HG02943 (cell line): ENCODE data around the gene ANKRD39.

Source experiments
- ATAC-seq: cut with Tn5 transposase; IDR thresholded peaks from one replicate; pipeline ENCODE4 v1.9.1; 2021; ENCODE audit warnings: mild to moderate bottlenecking, low read depth, moderate library complexity; ENCODE audit not compliant: unreplicated experiment

The ANKRD39 gene

GRCh38 chr2:96888072-96889011 lies 30.5 kb upstream of the ANKRD39 start:
- no peak for ATAC-seq

- ATAC-seq: no peak
Observed at GRCh38 chr2:96887493-96888012, 29.7 kb upstream of the ANKRD39 start.

DNA sequence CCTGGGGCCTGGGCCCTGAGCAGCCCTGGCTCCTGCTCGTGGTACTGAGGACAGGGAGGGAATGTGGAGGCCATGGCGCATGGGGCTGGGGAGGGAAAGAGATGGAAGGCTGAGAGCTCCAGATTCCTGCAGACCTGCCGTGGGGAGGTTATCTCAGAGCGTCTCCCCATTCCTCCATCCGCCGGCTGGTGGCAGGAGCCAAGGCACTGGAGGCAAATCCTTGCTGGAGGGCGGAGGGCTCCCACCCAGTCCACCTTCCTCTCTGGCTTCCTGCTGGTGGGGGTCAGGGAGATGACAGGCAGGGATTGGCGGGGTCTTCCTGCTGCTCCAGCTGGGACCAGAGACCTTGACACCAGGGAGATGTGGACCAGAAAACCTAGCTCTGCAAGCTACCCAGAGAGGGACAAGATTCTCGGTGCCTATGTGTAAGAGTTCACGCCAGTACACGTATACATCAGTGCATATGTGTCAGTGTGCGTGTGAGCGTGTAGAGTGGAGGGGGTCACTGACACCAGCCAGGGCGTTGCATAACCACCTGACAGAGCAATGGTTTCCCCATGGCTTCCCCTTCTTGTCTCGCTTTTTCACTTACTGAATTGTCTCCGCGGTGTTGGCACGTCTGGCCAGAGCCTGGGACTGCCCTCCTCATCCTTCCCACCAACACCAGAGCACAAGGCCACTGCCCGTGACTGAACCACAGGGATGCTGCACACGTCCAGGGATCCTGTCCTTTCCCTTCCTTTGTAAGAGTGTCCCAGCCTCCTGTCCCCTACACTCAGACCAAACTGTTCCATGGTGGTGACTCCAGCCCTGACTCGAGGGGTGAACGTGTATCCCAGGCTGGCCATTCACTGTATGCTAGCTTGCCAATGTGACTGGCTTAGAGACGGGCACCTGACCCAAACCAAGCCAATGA lies 27.9 kb upstream of the ANKRD39 start:
- no peak for ATAC-seq

- no peak for ATAC-seq
Observed at GRCh38 chr2:96884299-96885094, 26.7 kb upstream of the ANKRD39 start.

DNA sequence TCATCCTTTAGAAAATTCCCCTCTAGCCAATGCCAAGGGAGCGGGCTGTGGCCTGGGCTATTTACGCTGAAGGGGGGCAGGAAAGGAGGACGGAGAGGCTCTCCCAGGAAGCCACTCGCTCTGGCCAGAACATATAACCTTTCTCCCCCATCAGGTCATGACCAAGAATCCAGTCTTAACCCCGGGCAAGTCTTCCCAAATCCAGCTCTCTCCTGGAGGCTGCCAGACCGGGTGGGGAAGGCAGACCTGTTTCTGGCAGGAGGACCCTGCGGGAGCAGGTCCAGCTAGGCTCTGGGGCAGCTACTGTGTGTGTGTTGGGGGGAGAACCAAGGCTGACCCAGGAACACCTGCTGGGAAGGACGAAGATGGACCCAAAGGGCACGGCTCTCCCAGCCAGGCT lies 25.5 kb upstream of the ANKRD39 start:
- no peak for ATAC-seq

DNA sequence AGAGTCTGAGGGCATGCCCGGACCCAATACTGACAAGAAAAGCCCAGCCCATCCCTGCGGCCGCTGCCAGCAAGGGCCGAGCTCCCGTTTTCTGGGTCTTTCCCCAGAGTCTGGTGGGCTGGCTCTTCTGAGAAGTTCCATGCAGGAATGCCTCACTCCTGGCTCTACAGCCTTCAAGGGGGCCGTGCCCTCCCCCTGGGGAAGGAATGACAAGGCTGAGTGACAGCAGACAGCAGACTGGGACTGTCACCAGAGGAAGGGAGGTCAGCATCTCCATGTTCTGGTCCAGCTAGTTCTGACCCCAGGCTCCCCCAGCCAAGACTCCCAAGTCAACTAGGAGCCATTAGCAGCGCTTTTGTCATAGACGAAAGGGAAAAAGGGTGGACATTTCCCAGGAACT lies 25.1 kb upstream of the ANKRD39 start:
- no peak for ATAC-seq

GRCh38 chr2:96882230-96882629 lies 24.4 kb upstream of the ANKRD39 start:
- ATAC-seq: no peak

DNA sequence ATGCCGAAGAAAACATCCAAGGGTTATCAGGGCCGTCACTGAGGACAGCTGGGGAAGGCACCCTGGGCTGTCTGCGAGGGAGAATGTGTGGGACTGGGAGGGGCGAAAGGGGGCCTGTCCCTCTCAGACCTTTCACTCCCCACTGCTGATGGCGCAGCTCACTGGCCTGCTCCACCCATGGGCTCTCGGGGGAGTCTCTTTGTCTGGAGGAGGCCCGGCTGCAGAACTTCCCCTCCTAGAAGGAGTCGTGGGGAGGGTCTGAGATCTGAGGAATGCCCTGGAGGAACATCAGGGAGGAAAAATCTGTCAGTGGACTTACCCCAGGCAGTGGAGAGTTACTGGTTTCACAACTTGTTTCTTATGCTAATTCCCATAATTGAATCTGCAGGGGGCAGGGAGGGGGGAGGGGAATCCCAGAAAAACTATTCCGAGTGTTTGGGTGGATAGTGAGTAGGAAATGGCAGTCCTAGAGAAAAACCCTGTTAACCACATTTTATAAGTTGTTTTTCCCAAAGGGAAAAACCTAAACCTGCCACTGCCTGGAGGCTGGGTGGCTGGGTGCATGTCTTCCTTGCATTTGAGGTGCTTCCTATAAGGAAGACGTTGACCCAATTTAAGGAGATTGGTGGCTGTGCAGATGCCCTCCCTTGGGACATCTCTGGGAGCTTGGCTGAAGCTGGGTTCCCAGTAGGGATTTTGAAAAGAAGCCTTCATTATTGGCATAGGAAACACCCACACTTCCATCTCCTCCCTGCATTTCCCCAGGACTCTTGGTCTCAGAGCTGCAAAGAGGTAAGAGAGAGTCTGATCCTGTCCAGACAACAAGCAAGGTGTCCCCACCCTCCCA lies 23.8 kb upstream of the ANKRD39 start:
- ATAC-seq: no peak

DNA sequence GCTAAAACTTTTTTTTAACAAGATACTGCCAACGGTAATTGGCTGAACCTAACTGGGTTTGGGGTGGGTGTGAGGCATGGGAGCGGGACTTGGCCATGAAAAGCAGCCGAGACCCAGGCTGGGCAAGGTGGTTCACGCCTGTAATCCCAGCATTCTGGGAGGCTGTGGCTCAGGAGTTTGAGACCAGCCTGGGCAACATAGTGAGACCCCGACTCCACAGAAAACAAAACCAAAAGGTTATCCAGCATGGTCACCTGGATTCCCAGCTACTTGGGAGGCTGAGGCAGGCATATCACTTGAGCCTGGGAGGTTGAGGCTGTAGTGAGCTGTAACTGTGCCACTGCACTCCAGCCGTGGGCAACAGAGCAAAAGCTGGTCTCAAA lies 23.1 kb upstream of the ANKRD39 start:
- ATAC-seq: no peak

DNA sequence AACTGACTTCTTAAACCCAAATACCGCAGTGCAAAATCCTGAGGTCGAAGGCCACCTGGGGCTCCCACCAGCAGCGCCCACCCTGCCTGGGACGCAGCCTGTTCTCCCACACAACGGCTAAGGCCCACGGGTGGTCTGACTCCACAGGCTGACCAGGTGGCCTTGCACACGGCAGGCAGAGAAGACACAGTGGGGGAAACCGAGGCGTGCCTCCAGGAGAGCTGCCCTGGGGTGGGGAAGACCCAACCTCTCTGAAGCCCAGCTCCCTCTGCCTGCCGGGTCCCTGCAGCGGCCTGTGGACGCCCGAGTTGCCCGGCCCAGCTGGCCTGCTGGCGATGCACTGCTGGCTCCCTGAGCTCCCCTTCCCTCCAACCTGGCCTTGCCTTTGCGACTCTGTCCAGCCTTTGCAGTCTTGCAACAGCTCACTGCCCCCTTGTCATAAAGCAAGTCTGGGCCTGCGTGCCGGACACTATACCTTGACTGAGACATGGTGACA lies 21.8 kb upstream of the ANKRD39 start:
- ATAC-seq: no peak

DNA sequence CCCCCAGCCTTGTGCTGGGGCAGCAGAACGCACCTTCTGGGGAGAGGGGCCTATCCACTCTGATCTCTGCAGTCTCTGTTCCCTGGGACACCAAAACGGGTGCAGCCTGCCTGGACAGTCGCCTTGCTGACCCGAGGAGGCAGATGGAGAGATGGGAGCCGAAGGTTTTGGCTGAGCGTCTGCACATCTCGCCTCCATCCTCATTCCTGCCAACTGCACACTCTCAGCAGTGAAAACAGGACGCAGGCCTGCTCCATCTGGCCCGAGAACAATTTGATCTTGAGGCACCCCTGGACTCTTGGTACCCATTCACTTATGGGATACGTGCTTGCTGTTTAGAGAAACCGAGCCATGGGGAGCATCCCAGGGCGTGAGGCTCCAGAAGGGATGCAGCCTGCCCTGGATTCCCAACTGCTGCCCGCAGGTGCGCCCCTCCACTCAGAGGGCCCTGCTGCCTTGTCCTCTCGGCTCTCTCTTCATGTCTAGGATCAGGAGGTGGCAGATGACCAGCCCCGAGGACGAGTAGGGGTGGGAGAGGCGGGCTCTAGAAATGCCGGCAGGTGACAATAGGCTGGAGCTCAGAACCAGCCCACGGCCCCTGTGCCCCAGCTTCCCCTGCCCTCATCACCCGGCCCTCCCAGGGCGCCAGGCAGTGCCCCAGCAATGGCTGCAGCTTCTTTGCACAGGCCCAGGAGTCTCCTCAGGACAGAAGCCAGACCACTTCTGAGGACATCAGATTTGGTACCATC lies 21.2 kb upstream of the ANKRD39 start:
- ATAC-seq: no peak

- no peak for ATAC-seq
Observed at GRCh38 chr2:96878171-96878570, 20.4 kb upstream of the ANKRD39 start.

GRCh38 chr2:96877631-96878092 lies 19.8 kb upstream of the ANKRD39 start:
- no peak for ATAC-seq

GRCh38 chr2:96877042-96877451 lies 19.2 kb upstream of the ANKRD39 start:
- ATAC-seq: no peak

GRCh38 chr2:96876269-96877041 lies 18.6 kb upstream of the ANKRD39 start:
- ATAC-seq: no peak

- no peak for ATAC-seq
Observed at GRCh38 chr2:96875498-96876268, 17.9 kb upstream of the ANKRD39 start.
